Tibial artery (tissue), 4 donors: ENCODE results near the gene KRT26.
"Not testable (repeated sequence)": the region's sequence is repeated elsewhere in the genome, so short reads cannot be mapped to it uniquely, and the experiment has no call there.

Experiments used
- DNase-seq, 2 donors: peaks; one replicate each; pipeline ENCODE4 v3.0.0-alpha.2; 2019
- H3K27ac ChIP-seq, 2 donors: fragments of 200-600 bp; sonication (generic) in 1 of 2; 1 replicate in 1 of 2; 2 replicates in 1 of 2; pipeline ENCODE4 v1.5.1; 2018 to 2019; ENCODE audit warnings: mild to moderate bottlenecking in 1 of 2
- H3K27me3 ChIP-seq, 2 donors: fragments of 200-600 bp; sonication (generic) in 1 of 2; one replicate each; pipeline versions ENCODE4 v1.5.1 to v1.6.0; 2016 to 2019
- H3K36me3 ChIP-seq, 3 donors: fragments of 200-600 bp; sonication (generic) in 2 of 3; one replicate each; pipeline ENCODE4 v1.5.1; 2016 to 2019; ENCODE audit warnings: mild to moderate bottlenecking in 2 of 3
- H3K4me1 ChIP-seq, 4 donors: fragments of 200-600 bp; sonication (generic) in 2 of 4; 1 replicate in 3 of 4; 2 replicates in 1 of 4; pipeline ENCODE4 v1.5.1; 2016 to 2019
- H3K4me3 ChIP-seq, 2 donors: fragments of 200-600 bp; sonication (generic) in 1 of 2; 1 replicate in 1 of 2; 2 replicates in 1 of 2; pipeline ENCODE4 v1.5.1; 2018 to 2019; ENCODE audit warnings: mild to moderate bottlenecking in 2 of 2
- H3K9me3 ChIP-seq, 3 donors: fragments of 200-600 bp; sonication (generic) in 1 of 3; one replicate each; pipeline ENCODE4 v1.5.1; 2016 to 2019
- CTCF ChIP-seq, 2 experiments: fragments of 200-600 bp in 1 of 2; fragments of 450-650 bp in 1 of 2; IDR thresholded peaks; one replicate each; pipeline ENCODE4 v1.5.1; 2017 to 2019; ENCODE audit warnings: antibody characterized with exemption in 2 of 2, mild to moderate bottlenecking in 1 of 2, moderate library complexity in 1 of 2
- intact Hi-C: fragments of 100-400 bp; cut with DNase I; formaldehyde crosslinking; loops from one replicate; pipeline ENCODE4 v1.15.0; 2023; ENCODE audit warnings: low total_unique reads

KRT26 gene

GRCh38 chr17:40751065-40751464, 20.9 kb downstream of the KRT26 start:
- intact Hi-C loops = no loop called here
- Histone ChIP-seq H3K9me3 (no peaks in the 10 kb centered on the region), H3K27me3 (peaks cover 0 to 23% of the 10 kb centered on the region in 2 donors), H3K4me1 (no peaks in the 10 kb centered on the region), H3K36me3 (no peaks in the 10 kb centered on the region), H3K27ac (no peak overlapping the region), H3K4me3 (no peak overlapping the region)
- no peak for TF ChIP-seq CTCF (IDR thresholded peaks at IDR 0.05)
- no peak for DNase-seq

- DNase-seq = no peak
- TF ChIP-seq CTCF (IDR thresholded peaks at IDR 0.05) = no peak
- no peak overlapping the region for H3K4me3 ChIP-seq
- no peak overlapping the region for H3K27ac ChIP-seq
- no peaks in the 10 kb centered on the region for H3K36me3 ChIP-seq
- H3K9me3 ChIP-seq = no peaks in the 10 kb centered on the region
- no peaks in the 10 kb centered on the region for H3K4me1 ChIP-seq
- H3K27me3 ChIP-seq = peaks cover 0 to 23% of the 10 kb centered on the region in 2 donors
- intact Hi-C loops = no loop called here
These were observed 21.6 kb downstream of the KRT26 start for GRCh38 chr17:40750391-40750790.

- H3K4me3 ChIP-seq, H3K27ac ChIP-seq, intact Hi-C loops, H3K4me1 ChIP-seq, DNase-seq, H3K9me3 ChIP-seq, H3K36me3 ChIP-seq: not testable (repeated sequence)
- peaks cover 0 to 25% of the 10 kb centered on the region in 2 donors for H3K27me3 ChIP-seq
These were observed 23.3 kb downstream of the KRT26 start for GRCh38 chr17:40748666-40749065.

GRCh38 chr17:40738553-40738952, 33.4 kb downstream of the KRT26 start:
- Histone ChIP-seq H3K9me3 (peaks cover 0 to 13% (median 4%) of the 10 kb centered on the region in 3 donors), H3K27me3 (peaks cover 0 to 13% of the 10 kb centered on the region in 2 donors), H3K27ac (no peak overlapping the region), H3K36me3 (no peaks in the 10 kb centered on the region), H3K4me3 (no peak overlapping the region), H3K4me1 (no peaks in the 10 kb centered on the region)
- TF ChIP-seq CTCF (IDR thresholded peaks at IDR 0.05) = no peak
- intact Hi-C loops = no loop called here
- no peak for DNase-seq

GRCh38 chr17:40735016-40735415, 37.0 kb downstream of the KRT26 start:
- intact Hi-C loops = no loop called here
- no peak for TF ChIP-seq CTCF (IDR thresholded peaks at IDR 0.05)

GRCh38 chr17:40734018-40734417, 38.0 kb downstream of the KRT26 start:
- Histone ChIP-seq H3K9me3 (no peaks in the 10 kb centered on the region), H3K36me3 (no peaks in the 10 kb centered on the region), H3K27me3 (peaks cover 0 to 13% of the 10 kb centered on the region in 2 donors), H3K27ac (no peak overlapping the region), H3K4me1 (no peaks in the 10 kb centered on the region), H3K4me3 (no peak overlapping the region)
- intact Hi-C loops = no loop called here
- DNase-seq = no peak
- TF ChIP-seq CTCF (IDR thresholded peaks at IDR 0.05) = no peak

More at GRCh38 chr17:40735016-40735415, 37.0 kb downstream of the KRT26 start:
- Histone ChIP-seq H3K4me3 (no peak overlapping the region), H3K36me3 (no peaks in the 10 kb centered on the region), H3K27ac (no peak overlapping the region), H3K27me3 (peaks cover 0 to 13% of the 10 kb centered on the region in 2 donors), H3K9me3 (no peaks in the 10 kb centered on the region), H3K4me1 (no peaks in the 10 kb centered on the region)
- no peak for DNase-seq
